CD4-positive, alpha-beta T cell treated with Interleukin-21 for 1 hour (primary cell): ENCODE data around the gene UNC5B.
"Not testable (repeated sequence)": the region's sequence is repeated elsewhere in the genome, so short reads cannot be mapped to it uniquely, and the experiment has no call there.

Experiments used
- DNase-seq: peaks from one replicate; pipeline ENCODE4 v3.0.0-alpha.2; 2020

The UNC5B gene

DNA sequence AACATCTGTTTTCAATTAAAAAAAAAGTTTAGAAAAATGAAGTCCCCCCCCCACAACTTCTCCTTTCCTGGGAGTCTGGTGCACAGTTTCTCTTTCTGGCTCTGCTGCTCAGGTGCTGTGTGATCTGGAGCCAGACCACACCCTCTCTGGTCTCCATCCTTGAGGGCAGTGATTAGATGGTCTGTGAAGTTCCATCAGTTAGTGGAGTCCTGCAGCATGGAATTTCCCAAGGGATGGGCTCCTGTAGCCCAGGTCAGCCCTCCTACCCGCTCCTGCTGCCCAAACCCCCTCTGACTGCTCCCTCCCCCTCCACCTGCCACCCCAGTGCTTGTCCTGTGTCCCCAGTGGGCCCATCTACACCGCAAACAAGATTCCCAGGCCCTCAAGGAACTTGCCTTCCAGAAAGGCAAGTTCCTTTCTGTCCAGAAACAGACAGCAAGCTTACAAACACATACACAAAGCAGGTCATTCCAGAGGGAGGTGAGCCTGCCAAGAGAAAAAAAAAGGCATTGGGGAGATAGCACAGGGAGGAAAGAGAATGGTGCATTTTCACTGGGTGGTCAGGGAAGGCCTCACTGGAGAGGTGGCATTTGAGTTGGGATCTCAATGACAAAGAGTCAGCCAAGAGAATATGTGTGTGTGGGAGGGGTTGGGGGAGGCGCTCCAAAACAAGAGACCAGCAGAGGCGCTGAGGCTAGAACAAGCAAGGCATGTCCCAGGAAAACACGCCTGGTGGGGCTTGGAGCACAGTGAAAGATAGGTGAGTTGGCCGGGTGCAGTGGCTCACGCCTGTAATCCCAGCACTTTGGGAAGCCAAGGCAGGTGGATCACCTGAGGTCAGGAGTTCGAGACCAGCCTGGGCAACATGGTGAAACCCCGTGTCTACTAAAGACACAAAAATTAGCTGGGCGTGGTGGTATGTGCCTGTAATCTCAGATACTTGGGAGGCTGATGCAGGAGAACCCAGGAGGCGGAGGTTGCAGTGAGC, 57.2 kb downstream of the UNC5B start:
- DNase-seq = no peak

DNA sequence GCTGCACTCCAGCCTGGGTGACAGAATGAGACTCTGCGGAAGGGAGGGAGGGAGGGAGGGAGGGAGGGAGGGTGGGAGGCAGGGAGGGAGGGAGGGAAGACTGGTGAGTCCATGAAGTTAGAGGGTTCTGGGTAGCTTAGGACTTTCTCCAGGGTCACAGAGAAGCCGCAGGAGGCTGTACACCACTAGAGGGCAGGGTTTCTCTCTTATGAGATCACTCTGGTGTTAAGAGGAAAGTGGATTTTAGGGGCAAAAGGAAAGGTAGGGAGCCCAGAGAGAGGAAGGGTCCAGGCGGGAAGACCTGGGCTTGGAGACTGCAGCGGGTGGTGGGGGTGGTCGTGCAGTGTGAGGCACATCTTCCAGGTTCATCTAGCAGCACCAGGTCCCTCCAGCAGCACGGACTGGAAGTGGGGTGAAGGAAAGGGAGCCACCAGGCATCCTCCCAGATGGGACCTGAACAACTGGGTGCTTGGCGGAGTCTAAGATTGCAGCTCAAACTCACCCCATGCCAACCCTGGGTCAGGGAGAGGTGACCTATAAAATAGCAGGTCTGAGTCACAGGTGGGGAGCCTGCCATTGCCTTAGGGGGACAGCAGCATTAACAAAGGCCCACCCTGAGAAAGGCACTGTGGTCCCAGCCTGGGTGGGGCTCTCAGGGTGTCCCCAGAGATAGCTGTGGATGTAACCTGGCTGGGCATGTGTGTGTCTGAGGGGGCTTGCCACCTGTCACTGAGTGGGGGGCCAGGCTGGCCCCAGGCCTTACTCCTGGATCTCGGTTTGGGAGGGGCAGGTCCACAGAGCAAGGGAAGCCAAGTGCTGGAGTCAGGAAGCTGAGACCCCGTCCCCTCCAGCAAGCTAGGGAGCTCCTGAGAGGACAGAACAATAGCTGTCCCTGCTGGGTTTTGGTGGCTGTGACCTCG, 58.2 kb downstream of the UNC5B start:
- peak; percentile 25 for DNase-seq

DNA sequence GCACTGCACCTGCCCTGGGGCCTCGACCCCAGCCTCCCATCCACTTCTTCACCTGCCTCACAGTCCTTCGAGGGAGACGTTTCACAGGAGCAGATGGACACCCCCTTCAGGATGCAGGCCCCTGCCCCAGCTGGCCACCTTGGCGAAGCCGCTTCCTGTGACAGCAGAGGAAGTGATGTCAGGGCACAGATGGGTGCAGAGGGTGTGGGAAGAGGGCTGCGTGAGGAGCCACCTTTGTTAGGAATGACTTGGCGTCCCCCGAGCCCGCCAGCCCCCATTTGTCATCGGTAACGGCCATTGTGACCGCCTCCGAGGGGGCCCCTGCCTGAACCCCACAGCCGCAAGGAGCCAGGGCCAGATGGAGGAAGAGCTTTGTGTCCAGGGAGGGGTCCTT, 59.3 kb downstream of the UNC5B start:
- no peak for DNase-seq

DNA sequence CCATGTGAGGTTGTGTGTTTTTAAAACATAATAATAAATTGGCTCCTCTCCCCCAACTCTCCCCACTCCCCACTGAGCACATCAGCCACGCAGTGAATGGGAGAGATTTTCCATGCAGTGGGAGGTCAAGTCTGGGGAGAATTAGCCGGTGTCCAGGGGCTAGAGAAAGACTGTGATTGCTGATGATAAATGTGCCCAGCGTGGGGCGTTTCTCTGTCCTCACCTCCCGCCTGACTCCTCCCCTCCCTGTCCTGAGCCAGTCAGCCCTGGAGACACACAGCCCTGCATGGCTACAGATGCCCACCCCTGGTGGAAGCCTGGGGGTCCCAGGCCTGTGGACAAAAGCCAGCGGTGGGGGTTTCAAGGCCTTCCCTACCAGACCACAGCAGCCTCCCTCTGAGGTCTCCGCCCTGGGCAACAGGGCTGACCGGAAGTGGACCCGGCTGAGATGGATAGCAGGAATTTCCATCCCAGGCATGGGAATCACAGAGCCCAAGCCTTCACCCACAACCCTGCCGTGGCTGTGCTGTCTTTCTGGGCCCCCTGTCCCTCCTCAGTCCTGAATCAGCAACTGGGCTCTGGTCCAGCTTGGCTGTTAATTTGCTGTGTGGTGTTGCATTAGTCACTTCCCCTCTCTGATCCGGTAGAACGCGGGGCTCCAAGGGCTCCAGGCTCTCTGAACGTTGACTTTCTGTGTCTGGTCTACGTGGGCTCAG, 59.8 kb downstream of the UNC5B start:
- DNase-seq = no peak

DNA sequence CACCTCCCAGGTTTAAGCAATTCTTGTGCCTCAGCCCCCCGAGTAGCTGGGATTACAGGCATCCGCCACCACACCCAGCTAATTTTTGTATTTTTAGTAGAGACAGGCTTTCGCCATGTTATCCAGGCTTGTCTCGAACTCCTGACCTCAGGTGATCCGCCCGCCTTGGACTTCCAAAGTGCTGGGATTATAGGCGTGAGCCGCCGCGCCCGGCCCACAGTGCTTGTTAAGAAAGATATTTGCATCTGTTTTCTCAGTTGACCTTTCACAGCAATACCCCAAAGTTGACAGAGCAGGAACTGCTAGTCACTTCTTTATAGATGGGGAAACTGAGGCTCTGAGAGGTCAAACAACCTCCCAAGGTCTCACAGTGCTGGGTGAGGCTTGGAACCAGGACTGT, 60.6 kb downstream of the UNC5B start:
- not testable (repeated sequence) for DNase-seq

DNA sequence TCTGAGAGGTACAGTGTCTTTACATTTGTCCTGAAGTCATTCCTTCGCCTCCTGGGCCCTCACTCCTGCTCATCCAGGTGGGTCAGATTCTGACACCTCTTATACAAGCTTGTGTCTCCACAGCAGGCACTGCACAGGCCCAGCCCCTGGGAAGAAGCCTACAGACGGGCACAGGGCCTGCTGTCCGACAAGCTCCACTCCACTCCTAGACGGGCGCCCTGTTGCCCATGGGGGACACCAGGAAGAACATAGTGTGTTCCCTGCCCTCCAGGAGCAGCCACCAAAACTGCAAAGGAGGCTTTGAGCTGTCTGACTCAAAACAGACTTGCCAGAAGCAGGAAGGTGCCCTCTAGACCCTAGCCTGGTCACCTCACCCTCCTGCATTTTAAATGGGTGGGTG, 61.1 kb downstream of the UNC5B start:
- no peak for DNase-seq

DNA sequence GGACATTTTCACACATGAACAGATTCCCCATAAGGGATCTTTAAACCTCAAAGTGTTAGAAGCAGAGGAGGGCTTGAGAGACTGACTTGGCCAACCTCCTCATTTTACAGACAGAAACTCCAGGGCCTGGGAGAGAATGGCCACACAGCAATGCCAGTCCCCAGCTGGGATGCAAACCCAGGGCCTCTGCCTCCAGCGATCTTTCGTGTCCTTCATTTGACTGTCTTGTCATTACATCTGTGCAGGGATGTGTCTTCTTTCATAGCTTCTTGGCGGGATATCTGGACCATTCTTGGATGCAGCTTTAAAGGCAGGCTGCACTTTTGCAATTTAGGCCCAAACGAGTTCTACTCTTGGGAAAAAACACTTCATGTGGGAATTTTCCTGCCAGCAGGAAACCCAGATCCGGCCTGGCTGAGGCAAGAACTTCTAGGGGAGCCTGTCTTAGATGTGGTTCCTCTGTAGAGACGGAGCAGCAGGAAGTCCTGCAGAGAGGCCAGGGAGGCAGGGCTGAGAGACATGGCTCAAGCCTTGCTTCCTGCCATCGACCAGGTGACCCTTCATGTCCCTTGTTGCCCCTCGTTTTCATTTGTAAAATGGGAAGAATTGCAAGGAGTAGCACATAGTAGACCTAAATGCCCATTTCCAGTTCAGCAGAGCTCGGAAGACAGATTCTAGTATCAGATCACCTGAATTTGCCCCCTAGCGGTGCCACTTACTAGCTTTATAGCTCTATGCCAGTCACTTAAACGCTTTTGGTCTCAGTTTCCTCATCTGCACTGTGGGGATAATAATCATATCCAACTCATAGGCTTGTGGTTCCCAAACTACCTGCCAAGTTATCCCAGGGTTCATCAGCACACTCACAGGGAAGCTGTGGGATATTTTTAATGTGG, 62.8 kb downstream of the UNC5B start:
- DNase-seq = no peak

DNA sequence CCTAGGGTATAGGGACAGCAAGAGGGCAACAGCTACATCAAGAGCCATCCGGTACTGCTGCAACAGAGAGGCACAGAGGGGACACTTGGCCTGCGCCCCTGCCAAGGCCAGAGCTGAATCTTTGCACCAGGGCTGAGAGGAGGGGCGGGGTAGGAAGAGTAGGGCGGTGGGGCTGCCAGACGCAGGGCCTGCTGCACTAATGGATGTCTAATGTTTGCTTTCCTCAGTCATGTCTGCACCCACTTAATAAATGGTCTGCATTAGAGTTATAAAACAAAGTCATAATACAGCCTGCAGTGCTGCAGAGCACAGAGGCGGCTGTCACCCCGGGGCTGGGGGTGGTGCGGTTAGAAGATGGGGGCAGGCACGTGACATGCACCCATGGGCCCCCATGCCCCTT, 64.5 kb downstream of the UNC5B start:
- DNase-seq = no peak

DNA sequence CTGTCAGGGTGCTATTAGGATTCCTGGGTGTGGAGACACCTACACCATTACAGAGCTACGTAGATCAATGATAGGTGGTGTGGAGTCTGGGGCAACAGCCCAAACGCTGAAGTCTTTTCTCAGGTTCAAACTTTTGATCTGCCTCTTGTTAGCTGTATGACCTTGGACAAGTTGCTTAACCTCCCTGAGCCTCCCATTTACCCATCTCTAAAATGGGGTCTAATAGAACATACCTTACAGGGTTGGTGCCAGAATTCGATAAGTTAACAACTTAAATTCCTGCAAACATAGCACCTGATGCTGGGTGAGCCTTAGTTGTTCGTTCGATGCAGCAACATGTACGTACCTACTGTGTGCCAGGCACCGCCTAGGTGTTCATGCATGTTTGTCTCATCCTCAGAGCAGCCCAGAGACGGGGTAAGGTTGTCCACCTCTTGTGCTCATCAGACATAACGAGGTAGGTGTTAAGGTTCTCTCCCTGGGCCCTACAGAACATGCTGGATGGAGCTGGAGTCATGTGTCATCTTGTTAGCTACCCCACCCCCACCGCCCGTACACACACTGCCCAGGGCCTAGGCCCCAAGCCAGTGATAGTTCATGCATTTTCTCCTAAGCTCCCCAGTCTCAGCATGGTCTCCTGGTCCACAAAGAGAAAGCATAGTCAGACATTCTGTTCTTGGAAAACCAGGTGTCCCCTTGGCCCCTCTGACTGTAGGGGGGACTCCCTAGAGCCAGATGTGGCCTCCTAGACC, 65.7 kb downstream of the UNC5B start:
- DNase-seq = no peak

DNA sequence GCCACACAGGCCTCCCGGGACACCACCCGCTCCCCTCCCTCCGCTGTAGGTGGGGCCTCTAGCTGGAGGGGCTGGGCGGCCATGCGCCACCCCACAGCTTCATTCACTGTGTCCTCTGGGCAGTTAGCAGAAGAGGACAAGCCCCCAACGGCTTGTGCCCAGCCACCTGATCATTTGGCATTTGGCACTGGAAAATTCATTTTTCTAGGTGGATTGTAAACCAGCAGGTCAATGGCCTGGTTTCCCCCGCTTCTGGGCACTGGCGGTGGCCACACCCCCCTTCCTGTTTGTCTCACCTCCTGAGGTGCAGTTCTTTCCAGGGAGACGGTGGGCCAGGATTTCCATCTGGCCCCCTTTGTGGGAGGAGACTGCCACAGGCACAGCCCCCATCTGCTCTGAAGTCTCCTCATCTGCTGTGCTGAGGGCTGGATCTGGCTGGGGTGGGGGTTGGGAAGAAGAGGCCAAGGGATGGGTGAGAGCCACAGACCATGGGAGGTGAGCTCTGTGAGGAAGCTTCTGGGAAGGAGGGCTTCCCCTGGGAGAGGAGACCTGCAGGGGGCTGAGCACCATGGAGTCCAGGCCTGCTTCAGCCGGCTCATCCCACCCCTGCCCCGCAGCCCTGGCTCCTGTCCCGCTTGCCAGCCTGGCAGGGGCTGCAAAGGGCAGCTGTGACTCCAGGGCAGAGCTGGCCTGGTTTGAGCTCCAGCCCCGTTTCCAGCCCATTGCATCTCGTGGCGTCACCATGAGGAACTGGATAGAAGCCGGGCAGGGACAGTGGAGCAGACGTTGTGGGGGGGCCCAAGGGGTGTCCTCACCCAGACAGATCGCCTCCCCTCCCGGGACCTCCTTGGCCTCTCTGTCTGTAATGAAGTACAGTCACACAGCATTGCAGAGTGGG, 66.6 kb downstream of the UNC5B start:
- no peak for DNase-seq

DNA sequence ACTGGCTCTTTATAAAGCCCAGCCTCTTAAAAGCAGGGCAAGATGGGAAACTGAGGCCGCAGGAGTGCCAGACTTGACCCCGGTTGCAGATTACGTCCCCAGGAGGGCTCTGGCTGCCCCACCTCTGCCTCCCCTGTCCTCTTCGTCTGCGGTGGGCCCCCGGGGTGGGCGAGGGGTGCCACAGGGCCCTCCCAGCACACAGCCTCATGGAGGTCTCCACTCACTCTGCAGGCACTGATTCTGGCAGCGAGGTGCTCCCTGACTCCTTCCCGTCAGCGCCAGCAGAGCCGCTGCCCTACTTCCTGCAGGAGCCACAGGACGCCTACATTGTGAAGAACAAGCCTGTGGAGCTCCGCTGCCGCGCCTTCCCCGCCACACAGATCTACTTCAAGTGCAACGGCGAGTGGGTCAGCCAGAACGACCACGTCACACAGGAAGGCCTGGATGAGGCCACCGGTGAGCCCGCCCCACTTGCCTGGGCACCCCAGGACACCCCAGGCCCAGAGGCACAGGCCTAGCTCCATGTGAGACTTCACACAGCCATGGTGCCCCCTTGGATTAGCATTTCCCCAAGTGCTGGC, 67.3 kb downstream of the UNC5B start:
- no peak for DNase-seq

DNA sequence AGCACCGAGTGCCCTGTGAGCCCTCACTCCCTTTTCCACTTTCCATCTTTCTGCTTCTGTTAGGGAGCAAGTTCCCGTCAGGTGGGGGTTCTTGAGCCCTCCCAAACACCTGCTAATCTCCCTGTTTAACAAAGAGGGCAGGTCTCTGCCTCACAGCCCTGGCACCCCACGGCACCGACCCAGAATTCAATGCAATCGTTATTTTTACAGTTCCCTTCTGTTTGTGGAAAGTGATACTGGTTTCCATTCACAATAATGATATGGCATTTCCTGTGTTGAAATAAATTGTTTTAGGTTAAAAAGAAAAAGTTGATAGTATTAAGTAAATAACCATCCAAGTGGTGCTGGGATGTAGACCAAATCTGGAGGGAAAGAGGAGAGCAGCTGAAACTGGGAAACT, 67.8 kb downstream of the UNC5B start:
- no peak for DNase-seq

DNA sequence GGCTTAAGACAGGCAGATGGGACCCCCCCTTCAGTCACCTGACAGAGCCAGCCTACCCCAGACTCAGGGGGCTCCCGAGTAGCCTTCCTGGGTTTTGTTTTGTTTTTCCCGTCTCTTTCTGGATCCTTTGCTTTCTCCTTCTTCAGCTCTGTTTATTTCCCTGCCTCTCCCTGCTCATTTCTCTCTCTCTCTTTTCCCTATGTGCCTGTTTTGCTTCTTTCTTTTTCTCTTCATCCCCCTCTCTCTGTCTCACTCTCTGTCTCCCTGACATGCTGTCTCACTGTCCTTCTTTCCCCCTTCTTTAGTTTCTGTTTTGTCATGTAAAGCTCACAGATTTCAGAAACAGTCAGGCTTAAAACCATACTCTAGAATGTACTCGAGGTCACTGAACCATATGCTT, 68.5 kb downstream of the UNC5B start:
- DNase-seq = no peak

DNA sequence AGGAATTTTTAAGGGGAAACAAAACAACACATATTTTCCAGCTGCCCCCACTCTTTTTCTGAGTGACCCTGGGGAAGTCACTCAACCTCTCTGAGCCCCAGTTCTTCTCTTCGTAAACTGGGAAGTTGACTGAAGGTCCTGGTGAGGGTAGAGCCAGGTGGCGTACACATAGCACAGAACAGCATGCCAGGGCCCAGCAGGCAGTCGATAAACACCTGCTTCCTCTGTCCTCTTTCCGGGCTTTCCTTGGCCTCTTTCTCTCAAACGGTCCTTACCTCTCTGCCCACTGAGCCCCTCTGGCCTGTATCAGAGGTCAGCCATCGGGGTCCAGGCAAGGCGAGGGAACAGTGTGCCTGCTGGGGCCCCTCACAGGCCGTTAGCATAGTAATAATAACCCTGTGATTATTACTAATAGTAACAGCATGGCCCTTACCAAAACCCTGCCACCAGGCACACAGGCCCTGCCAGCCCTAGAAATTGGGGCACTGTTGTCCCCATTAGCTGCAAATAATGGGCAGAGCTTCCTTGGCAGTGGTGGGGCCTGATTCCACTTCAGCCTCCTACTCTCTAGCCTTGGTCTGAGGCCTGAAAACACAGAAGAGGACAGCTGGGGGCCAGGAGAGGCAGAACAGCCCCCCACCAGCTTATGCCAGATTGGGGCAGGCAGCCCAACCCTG, 69.4 kb downstream of the UNC5B start:
- no peak for DNase-seq

DNA sequence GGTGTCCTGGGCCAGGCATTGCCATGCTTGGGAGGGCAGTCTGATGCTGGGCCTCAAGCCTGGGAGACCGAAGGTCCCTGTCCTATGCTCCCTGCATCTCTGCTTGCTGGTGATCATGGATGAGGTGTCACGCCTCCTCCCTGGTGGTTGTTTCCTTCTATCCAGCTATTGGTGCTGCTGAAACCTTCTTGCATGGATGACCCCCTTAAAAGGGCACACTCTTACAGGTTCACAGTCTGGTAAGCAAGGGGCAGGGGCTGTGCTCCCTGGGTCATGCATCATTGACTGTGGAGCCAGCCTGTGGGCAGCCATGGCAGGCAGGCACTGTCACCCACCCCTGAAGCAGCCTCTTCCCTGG, 69.9 kb downstream of the UNC5B start:
- DNase-seq = no peak

DNA sequence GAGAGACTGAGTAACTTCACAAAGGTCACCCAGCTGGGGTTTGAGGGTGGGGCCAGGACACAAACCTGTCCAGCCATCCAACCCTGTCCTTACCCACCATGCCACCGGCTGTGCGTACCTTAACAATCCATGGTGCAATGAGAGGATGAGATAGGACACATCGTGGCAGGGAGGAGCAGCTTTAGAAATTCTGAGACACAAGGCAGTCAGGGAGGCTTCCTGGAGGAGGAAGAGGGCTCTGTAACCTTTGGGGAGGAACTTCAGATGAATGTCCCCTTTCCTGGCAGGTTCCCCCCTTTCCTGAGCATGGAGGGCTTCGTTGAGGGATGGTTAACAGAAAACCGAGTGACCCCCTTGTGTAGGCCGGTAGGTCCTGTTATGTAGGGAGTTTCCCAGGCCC, 71.0 kb downstream of the UNC5B start:
- no peak for DNase-seq

DNA sequence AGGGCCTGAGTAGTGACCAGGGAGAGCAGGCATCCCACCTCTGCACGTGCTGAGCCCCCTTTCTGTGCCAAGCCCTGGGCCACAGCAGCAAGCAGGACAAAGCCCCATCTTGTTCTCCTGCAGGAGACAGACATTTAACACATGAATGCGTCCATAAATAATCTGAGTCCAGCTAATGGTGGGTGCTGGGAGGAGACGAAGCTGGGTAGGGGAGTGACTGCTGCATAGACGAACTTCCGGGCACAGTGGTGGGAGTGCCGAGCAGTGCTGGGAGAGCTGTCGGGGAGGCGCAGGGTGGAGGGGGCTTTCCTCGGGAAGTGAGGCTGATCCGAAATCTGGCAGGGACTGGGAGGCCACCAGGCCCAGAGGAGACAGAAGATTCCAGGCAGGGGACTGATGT, 71.5 kb downstream of the UNC5B start:
- DNase-seq = no peak

DNA sequence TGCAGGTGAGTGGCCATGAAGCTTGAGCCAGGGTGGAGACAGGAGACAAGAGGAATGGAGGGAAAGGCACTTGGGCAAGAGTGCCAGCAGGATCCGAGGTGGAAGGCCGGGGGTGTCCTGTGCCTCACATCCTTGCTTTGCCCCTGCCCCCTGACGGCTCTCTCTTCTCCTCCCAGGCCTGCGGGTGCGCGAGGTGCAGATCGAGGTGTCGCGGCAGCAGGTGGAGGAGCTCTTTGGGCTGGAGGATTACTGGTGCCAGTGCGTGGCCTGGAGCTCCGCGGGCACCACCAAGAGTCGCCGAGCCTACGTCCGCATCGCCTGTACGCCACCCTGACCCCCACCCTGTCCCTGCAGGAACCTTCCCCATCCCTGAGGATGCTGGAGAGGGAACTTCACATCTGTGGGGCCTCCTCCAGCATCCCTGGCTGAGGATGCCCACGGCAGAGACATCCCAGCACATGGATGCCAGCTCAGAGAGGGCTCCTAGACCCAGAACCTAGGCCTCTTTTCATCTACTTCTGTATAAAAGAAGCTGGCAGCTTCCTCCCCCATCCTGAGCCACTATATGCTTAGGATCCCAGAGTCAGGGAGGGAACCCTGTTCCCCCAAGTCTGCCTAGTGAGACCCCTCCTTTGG, 72.3 kb downstream of the UNC5B start:
- DNase-seq = no peak

DNA sequence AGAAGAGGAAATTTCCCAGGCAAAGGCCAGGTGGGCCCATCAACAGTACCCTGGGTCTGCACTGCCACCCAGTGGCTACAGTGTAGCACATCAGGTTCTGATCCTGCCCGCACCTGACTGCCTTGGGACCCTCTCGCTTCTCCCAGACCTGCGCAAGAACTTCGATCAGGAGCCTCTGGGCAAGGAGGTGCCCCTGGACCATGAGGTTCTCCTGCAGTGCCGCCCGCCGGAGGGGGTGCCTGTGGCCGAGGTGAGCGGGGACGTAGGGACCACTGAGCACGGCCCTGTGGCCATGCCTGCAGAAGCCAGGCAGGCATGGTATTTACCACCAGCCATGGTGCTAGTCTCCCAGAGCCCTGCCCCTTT, 72.8 kb downstream of the UNC5B start:
- DNase-seq = no peak
